GM21515 (cell line): Measurements from ENCODE around the gene DCDC2.
"Not testable (repeated sequence)": the region's sequence is repeated elsewhere in the genome, so short reads cannot be mapped to it uniquely, and the experiment has no call there.

Experiments used
- ATAC-seq: cut with Tn5 transposase; IDR thresholded peaks from one replicate; pipeline ENCODE4 v1.9.1; 2021; ENCODE audit not compliant: unreplicated experiment

DCDC2 gene

DNA sequence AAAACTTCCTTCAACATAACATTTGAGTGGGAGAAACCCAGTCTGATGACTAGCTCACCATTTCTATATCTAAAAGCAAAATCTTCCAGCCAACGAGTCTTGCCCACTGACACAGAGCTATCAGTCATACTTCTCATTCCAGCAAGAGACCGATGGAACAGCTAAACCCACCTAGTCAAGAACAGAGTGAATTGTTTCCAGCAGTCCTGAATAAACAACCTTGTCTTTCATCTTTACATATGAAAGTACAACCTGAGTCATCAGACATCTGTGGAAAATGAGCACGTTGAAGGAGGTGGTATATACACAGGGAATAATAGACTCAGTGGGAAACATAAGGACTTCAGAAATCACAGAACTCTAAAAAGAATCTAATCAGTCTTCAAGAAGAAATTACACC is 208.0 kb downstream of the DCDC2 start:
- no peak for ATAC-seq

GRCh38 chr6:24149296-24149695 is 208.6 kb downstream of the DCDC2 start:
- ATAC-seq = no peak

DNA sequence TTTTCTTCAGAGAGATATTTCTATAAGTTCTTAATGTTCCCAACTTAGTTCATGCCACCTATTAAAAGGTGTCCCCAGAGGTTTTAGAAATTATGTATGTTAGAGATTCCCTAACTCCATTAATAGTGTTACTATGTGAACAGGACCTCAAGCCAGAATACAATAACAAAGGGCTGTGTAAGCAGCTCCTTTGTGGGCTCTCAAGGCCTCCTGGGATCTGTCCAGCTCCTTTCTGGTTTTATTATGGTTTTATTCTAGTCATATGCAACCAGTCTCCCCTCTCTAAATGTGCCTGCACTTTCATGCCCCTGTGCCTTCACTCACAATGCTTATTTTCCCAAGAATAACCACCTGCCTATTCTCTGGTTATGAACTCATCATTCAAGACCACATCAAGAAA is 209.2 kb downstream of the DCDC2 start:
- ATAC-seq = no peak

GRCh38 chr6:24148154-24148570 is 209.7 kb downstream of the DCDC2 start:
- ATAC-seq = no peak

- no peak for ATAC-seq
These were observed 210.2 kb downstream of the DCDC2 start for GRCh38 chr6:24147511-24148153.

DNA sequence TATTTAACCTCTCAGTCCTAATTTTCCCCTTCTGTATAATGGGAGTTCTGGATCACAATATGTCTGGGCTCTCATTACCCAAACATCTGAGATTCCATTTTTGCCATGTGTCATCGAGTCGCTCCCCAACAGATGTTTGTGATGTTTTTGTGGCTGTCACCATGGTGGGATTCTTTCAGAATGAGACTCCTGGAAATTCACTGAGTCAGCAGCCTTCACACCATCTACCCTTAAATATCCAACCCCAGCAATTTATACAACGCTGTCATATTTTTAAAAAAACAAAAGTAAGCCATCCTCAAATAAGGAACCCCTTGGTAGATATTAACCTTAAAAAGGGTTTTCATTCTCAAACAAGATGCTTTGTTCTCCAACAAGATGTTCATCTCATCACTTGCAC is 211.0 kb downstream of the DCDC2 start:
- no peak for ATAC-seq

GRCh38 chr6:24145690-24146131 is 212.1 kb downstream of the DCDC2 start:
- ATAC-seq = no peak

DNA sequence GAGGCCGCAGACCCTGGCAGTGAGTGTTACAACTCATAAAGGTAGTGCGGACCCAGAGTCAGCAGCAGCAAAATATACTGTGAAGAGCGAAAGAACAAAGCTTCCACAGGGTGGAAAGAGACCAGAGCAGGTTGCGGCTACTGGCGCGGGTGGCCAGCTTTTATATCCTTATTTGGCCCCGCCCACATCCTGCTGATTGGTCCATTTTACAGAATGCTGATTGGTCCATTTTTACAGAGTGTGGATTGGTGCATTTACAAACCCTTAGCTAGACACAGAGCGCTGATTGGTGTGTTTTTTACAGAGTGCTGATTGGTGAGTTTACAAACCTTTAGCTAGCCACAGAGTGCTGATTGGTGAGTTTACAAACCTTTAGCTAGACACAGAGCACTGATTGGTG is 215.1 kb downstream of the DCDC2 start:
- ATAC-seq = not testable (repeated sequence)

- ATAC-seq = no peak
These were observed 217.3 kb downstream of the DCDC2 start for GRCh38 chr6:24140591-24140990.

DNA sequence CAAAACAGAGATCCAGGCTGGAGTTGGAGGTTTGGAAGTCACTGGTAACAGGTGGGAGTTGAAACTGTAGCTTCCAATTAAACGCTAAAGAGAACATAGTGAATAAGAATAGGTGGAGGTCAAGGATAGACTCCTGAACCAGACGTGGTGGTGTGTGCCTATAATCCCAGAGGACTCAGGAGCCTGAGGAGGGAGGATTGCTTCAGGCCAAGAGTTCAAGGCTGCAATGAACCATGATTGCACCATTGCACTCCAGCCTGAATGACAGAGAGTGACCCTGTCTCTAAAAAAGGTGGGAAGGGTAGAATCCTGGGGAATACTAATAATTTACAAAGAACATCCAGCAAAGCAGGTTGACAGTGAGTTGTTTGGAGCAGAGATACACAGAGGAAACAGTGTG is 218.2 kb downstream of the DCDC2 start:
- ATAC-seq = no peak

GRCh38 chr6:24139080-24139479 is 218.8 kb downstream of the DCDC2 start:
- no peak for ATAC-seq

DNA sequence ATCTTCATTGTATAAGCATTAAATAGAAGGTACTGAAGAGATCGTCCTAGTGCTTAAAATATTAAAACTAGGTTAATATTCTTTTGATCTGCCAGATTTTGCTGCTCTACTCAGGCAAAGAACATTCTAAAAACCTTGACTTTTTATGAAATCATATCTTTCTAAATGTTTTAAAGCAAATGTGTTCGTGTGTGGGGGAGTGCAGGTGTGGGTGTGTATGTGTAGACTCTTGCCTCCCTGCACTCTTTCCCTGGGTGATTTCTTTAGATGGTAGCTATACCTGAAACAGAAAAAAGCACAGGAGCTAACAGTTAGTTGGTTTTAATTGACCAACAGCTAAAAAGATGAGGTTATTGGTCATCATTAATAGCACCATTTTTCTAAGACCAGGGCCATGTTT is 226.1 kb downstream of the DCDC2 start:
- no peak for ATAC-seq

DNA sequence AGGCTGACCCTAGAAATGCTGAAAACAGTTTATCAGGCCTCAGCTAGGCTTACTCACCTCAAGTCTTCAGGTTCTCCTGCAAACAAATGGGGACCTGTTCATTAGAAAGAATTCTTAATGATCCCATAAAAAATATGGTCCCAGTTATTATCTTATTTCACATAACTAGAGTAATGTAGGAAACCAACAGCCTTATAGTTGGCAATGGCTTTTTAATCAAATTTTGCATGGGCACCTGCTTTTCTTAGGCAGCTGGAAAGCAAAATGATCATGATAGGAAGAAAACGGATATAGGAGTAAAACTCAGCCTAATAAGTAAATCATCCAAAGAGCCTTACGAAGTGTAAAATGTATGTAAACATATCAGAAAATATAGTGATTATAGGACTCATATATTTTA is 230.5 kb downstream of the DCDC2 start:
- ATAC-seq = no peak

DNA sequence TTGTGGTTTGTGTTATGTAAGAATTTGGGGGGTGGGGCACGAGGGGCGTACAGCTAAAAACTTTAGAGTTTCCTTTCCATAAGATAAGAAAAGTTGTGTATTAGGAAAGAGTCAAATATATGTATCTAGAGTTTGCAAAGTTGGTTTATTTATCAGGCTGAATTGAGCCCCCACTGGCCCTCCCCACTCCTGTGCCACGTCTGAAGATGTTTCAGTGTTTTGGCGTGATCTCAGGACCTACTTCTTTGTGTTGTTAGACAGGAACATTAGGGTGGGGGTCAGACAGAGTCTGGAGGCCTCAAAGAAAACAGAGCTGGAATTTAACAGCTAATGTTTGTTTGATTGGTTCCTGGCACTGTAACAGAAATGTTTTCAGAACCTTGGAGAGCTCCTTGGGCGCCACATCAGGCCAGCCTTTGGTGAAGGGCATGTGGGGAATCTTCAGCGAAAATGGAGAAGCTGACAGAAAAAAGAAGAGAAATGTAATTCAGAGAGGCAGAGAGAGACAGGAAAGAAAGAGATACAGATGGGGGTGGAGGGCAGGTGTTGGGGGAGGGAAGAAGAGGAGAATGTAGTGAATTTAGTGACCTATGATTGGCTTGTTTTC is 231.2 kb downstream of the DCDC2 start:
- ATAC-seq = no peak

DNA sequence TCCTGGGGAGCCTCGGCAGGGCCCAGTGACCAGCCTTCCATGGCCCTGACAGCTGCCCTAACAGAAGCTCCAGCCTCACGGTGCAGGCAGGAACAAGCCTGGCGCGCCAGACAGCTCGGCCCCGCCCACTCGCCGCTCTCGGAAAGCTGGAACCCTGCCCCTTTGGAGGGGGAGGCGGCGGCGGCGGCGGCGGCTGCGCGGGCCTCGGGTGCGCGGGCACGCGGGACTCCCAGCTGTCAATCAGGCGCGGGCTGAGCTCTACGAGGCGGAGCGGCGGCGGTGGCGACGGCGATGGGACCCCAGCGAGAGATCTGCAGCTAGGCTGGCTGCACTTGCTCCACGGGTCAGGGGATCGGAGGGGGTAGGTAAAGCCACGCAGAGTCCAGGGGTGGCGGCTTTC is 231.9 kb downstream of the DCDC2 start, which contains the start of gene NRSN1:
Gene NRSN1 (plus strand): TSS at position 236 of the 400 bp plus-strand sequence. CDS start 8,113 bp downstream, outside the sequence.
- ATAC-seq = no peak

GRCh38 chr6:24122139-24122538 is 235.7 kb downstream of the DCDC2 start:
- no peak for ATAC-seq
